HCT116 (cell line): ENCODE results near the gene MAPK6. TPM values are rescaled to one million over a fixed set of nuclear protein-coding genes. Genes with fewer than 3 reads are reported as not detected.

ENCODE experiments used
- ATAC-seq: fragments of 200-7000 bp; cut with Tn5 transposase; 2 replicates; pipeline ENCODE4 v1.9.1; 2020; ENCODE audit warnings: mild to moderate bottlenecking, moderate library complexity
- BruUV-seq: library from RNA; stranded (reverse); fragments of 400-500 nt; replicated peaks from 2 replicates; lab custom pipeline; 2021; lab: Mats Ljungman, UMichigan
- CTCF ChIA-PET: fragments of 300-600 bp; sonication (Branson Sonifier 250); formaldehyde crosslinking; loops from one replicate; lab custom pipeline; 2021; ENCODE audit warnings: antibody characterized with exemption; lab: Charles Lee
- POLR2A ChIA-PET: fragments of 300-600, 350-600 bp; sonication (Branson Sonifier 250); formaldehyde crosslinking; loops from one replicate; lab custom pipeline; 2021; ENCODE audit warnings: antibody characterized with exemption; lab: Charles Lee
- RAD21 ChIA-PET, 2 experiments: fragments of 300-600 bp; sonication (Branson Sonifier 250); formaldehyde crosslinking; loops; one replicate each; lab custom pipeline; 2023; ENCODE audit warnings: low total read pairs in 2 of 2; ENCODE audit not compliant: uncharacterized antibody in 2 of 2, unreplicated experiment in 2 of 2, low non-redundant PET in 1 of 2; lab: Charles Lee
- DNase-seq: peaks from one replicate; pipeline ENCODE4 v3.0.0-alpha.2; 2010; ENCODE audit warnings: low read depth, low spot score
- H2AFZ ChIP-seq: fragments of 200-600 bp; shearing (Covaris generic), sonication (generic); 2 replicates; pipeline ENCODE4 v1.6.1; 2017; ENCODE audit warnings: low read depth, mixed run types, mixed read lengths, antibody characterized with exemption, low read length; ENCODE audit not compliant: poor library complexity, severe bottlenecking
- H3K27ac ChIP-seq: 2 replicates; pipeline ENCODE4 v1.5.1; 2012; ENCODE audit warnings: low read depth, low read length
- H3K27me3 ChIP-seq: fragments of 200-600 bp; sonication (generic); 2 replicates; pipeline ENCODE4 v1.6.1; 2016; ENCODE audit warnings: mixed run types, low read length, mixed read lengths; ENCODE audit not compliant: insufficient read depth
- H3K36me3 ChIP-seq, 2 experiments: fragments of 200-500 bp in 1 of 2; fragments of 200-600 bp in 1 of 2; sonication (Bioruptor generic) in 1 of 2; sonication (generic) in 1 of 2; 2 replicates each; pipeline versions ENCODE4 v1.5.1 to v1.6.1; 2014 to 2016; ENCODE audit warnings: low read length in 2 of 2, inconsistent platforms in 1 of 2, mixed read lengths in 1 of 2, mixed run types in 1 of 2; ENCODE audit not compliant: insufficient read depth in 2 of 2, control insufficient read depth in 1 of 2
- H3K4me1 ChIP-seq, 2 experiments: fragments of 200-600 bp in 1 of 2; sonication (generic) in 1 of 2; 2 replicates each; pipeline versions ENCODE4 v1.5.1 to v1.6.1; 2012 to 2017; ENCODE audit warnings: low read length in 2 of 2, inconsistent platforms in 1 of 2, mild to moderate bottlenecking in 1 of 2, mixed read lengths in 1 of 2, mixed run types in 1 of 2, moderate library complexity in 1 of 2; ENCODE audit not compliant: insufficient read depth in 2 of 2, control insufficient read depth in 1 of 2
- H3K4me2 ChIP-seq: fragments of 200-600 bp; sonication (generic); 2 replicates; pipeline ENCODE4 v1.6.1; 2017; ENCODE audit warnings: mixed run types, low read length, mixed read lengths
- H3K4me3 ChIP-seq, 2 experiments: fragments of 200-600 bp in 1 of 2; sonication (generic) in 1 of 2; replicated peaks in 1 of 2; 2 replicates each; pipeline ENCODE4 v1.5.1; 2011 to 2016; ENCODE audit warnings: low read length in 2 of 2, control low read depth in 1 of 2, low read depth in 1 of 2, mild to moderate bottlenecking in 1 of 2, mixed read lengths in 1 of 2, mixed run types in 1 of 2
- H3K79me2 ChIP-seq: fragments of 200-600 bp; sonication (generic); 2 replicates; pipeline ENCODE4 v1.6.1; 2017; ENCODE audit warnings: mild to moderate bottlenecking, mixed run types, low read length, moderate library complexity, mixed read lengths; ENCODE audit not compliant: insufficient read depth
- H3K9ac ChIP-seq: fragments of 200-600 bp; sonication (generic); 2 replicates; pipeline ENCODE4 v1.6.1; 2016; ENCODE audit warnings: low read length, mixed read lengths
- H3K9me2 ChIP-seq: fragments of 200-600 bp; sonication (generic), shearing (Covaris generic); 2 replicates; pipeline ENCODE4 v1.6.1; 2017; ENCODE audit warnings: mixed run types, mild to moderate bottlenecking, moderate library complexity; ENCODE audit not compliant: insufficient read depth
- H3K9me3 ChIP-seq, 2 experiments: fragments of 200-500 bp in 1 of 2; fragments of 200-600 bp in 1 of 2; sonication (Bioruptor generic) in 1 of 2; sonication (generic) in 1 of 2; 2 replicates each; pipeline ENCODE4 v1.6.1; 2014 to 2017; ENCODE audit warnings: low read length in 2 of 2, mixed read lengths in 2 of 2, inconsistent platforms in 1 of 2, low read depth in 1 of 2, mild to moderate bottlenecking in 1 of 2, mixed run types in 1 of 2, moderate library complexity in 1 of 2; ENCODE audit not compliant: control insufficient read depth in 1 of 2, insufficient read depth in 1 of 2
- H4K20me1 ChIP-seq: fragments of 200-600 bp; sonication (generic), shearing (Covaris generic); 2 replicates; pipeline ENCODE4 v1.6.1; 2017; ENCODE audit warnings: mixed run types, mild to moderate bottlenecking, moderate library complexity; ENCODE audit not compliant: insufficient read depth
- EGR1 ChIP-seq: IDR thresholded peaks from 2 replicates; pipeline ENCODE4 v1.6.1; 2012; ENCODE audit warnings: low read depth
- ELF1 ChIP-seq: IDR thresholded peaks from 2 replicates; pipeline ENCODE4 v1.6.1; 2012; ENCODE audit warnings: low read depth, borderline replicate concordance
- JUND ChIP-seq: IDR thresholded peaks from 2 replicates; pipeline ENCODE4 v1.6.1; 2012
- POLR2AphosphoS5 ChIP-seq: IDR thresholded peaks from 2 replicates; pipeline ENCODE4 v1.6.1; 2011; ENCODE audit warnings: mild to moderate bottlenecking, low read depth, low read length, moderate library complexity
- SP1 ChIP-seq: IDR thresholded peaks from 2 replicates; pipeline ENCODE4 v1.6.1; 2012; ENCODE audit warnings: low read depth
- SRF ChIP-seq: IDR thresholded peaks from 2 replicates; pipeline ENCODE4 v1.6.1; 2012; ENCODE audit warnings: low read depth
- TCF7L2 ChIP-seq: IDR thresholded peaks from 2 replicates; pipeline ENCODE4 v1.7.0; 2011; ENCODE audit warnings: borderline replicate concordance, inconsistent platforms; ENCODE audit not compliant: insufficient read depth, insufficient read length; ENCODE audit errors: extremely low read depth
- YY1 ChIP-seq: IDR thresholded peaks from 2 replicates; pipeline ENCODE4 v1.6.1; 2011; ENCODE audit warnings: low read length, low read depth, moderate library complexity, mild to moderate bottlenecking; ENCODE audit not compliant: insufficient replicate concordance; ENCODE audit errors: extremely low read depth
- ZFX ChIP-seq: fragments of 450-650 bp; IDR thresholded peaks from 2 replicates; pipeline ENCODE4 v1.6.1; 2017
- intact Hi-C: fragments of 100-400 bp; cut with micrococcal nuclease; formaldehyde crosslinking; loops from 2 replicates; pipeline ENCODE4 v1.10.0; 2022
- total RNA-seq: library from RNA; stranded (reverse); gene quantifications from one replicate; pipeline ENCODE4 v1.2.1, GENCODE V29; 2021; ENCODE audit not compliant: unreplicated experiment
- TF ChIP-seq, protein P1 (sequence below), 3 experiments: fragments of 200-600 bp in 1 of 3; sonication (generic) in 1 of 3; IDR thresholded peaks in 2 of 3; conservative IDR thresholded peaks in 1 of 3; 2 replicates each; pipeline ENCODE4 v1.5.1; 2012 to 2017; ENCODE audit warnings: low read depth in 2 of 3, low read length in 2 of 3, antibody characterized with exemption in 1 of 3, borderline replicate concordance in 1 of 3, control low read depth in 1 of 3, mild to moderate bottlenecking in 1 of 3, mixed read lengths in 1 of 3, mixed run types in 1 of 3, moderate library complexity in 1 of 3; ENCODE audit not compliant: insufficient read depth in 1 of 3
- TF ChIP-seq, protein P2 (sequence below): IDR thresholded peaks from 2 replicates; pipeline ENCODE4 v1.6.1; 2011; ENCODE audit warnings: mild to moderate bottlenecking, low read length, moderate library complexity; ENCODE audit not compliant: insufficient replicate concordance; ENCODE audit errors: extremely low read depth

MAPK6 gene
- total RNA-seq, 1 experiment from 2014 or later, result 57.4 TPM

- BruUV-seq, result no TSS peak
- H3K9me3 ChIP-seq, result no peaks in the 10 kb centered on the region
- peaks cover 11% of the 10 kb centered on the region; the same call in 1 of the 2 replicates for H4K20me1 ChIP-seq
- no peak for ATAC-seq
- peaks cover 18% of the 10 kb centered on the region for H3K79me2 ChIP-seq
- no peak for TF ChIP-seq ZFX
- no peak for TF ChIP-seq POLR2AphosphoS5
- TF ChIP-seq SP1, result no peak
- TF ChIP-seq TCF7L2, result no peak
- no peak for TF ChIP-seq EGR1
- TF ChIP-seq YY1, result no peak
- TF ChIP-seq, protein P1, sequence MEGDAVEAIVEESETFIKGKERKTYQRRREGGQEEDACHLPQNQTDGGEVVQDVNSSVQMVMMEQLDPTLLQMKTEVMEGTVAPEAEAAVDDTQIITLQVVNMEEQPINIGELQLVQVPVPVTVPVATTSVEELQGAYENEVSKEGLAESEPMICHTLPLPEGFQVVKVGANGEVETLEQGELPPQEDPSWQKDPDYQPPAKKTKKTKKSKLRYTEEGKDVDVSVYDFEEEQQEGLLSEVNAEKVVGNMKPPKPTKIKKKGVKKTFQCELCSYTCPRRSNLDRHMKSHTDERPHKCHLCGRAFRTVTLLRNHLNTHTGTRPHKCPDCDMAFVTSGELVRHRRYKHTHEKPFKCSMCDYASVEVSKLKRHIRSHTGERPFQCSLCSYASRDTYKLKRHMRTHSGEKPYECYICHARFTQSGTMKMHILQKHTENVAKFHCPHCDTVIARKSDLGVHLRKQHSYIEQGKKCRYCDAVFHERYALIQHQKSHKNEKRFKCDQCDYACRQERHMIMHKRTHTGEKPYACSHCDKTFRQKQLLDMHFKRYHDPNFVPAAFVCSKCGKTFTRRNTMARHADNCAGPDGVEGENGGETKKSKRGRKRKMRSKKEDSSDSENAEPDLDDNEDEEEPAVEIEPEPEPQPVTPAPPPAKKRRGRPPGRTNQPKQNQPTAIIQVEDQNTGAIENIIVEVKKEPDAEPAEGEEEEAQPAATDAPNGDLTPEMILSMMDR (IDR thresholded peaks at IDR 0.05 in 2 of 3, conservative IDR thresholded peaks at IDR 0.05 in 1 of 3; ENCODE audit: borderline replicate concordance in 1 of 3, insufficient read depth in 1 of 3, low read depth in 2 of 3, low read length in 2 of 3), result no peak
- TF ChIP-seq ELF1, result no peak
- TF ChIP-seq, protein P2, sequence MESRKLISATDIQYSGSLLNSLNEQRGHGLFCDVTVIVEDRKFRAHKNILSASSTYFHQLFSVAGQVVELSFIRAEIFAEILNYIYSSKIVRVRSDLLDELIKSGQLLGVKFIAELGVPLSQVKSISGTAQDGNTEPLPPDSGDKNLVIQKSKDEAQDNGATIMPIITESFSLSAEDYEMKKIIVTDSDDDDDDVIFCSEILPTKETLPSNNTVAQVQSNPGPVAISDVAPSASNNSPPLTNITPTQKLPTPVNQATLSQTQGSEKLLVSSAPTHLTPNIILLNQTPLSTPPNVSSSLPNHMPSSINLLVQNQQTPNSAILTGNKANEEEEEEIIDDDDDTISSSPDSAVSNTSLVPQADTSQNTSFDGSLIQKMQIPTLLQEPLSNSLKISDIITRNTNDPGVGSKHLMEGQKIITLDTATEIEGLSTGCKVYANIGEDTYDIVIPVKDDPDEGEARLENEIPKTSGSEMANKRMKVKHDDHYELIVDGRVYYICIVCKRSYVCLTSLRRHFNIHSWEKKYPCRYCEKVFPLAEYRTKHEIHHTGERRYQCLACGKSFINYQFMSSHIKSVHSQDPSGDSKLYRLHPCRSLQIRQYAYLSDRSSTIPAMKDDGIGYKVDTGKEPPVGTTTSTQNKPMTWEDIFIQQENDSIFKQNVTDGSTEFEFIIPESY, result no peak
- TF ChIP-seq SRF, result no peak
- TF ChIP-seq JUND, result no peak
- H3K9me2 ChIP-seq, result no peaks in the 10 kb centered on the region
- intact Hi-C loops, result no loop called here
- H3K27ac ChIP-seq, result no peak overlapping the region
- H3K9ac ChIP-seq, result no peak overlapping the region
- no peak overlapping the region for H2AFZ ChIP-seq
- peaks cover 18 to 40% of the 10 kb centered on the region in 2 experiments for H3K4me1 ChIP-seq
- H3K4me3 ChIP-seq, result no peak overlapping the region
- ChIA-PET RAD21 (no interaction called here), CTCF (no interaction called here), POLR2A (no interaction called here)
- H3K36me3 ChIP-seq, result no peaks in the 10 kb centered on the region
- no peak for DNase-seq
- H3K4me2 ChIP-seq, result no peak overlapping the region
- no peaks in the 10 kb centered on the region for H3K27me3 ChIP-seq
Measured at GRCh38 chr15:52016316-52016715, 2.7 kb upstream of the MAPK6 start.
